NCI-H774 (cell line): Measurements from ENCODE around the gene PIGK.
"Not testable (repeated sequence)": the region's sequence is repeated elsewhere in the genome, so short reads cannot be mapped to it uniquely, and the experiment has no call there.

ENCODE experiments used
- DNase-seq: peaks from one replicate; lab custom pipeline; 2025; lab: John Stamatoyannopoulos, UW

PIGK gene

GRCh38 chr1:77193951-77194350 is 25.3 kb downstream of the PIGK start:
- no peak for DNase-seq

GRCh38 chr1:77188770-77189169 is 30.5 kb downstream of the PIGK start:
- DNase-seq = no peak

DNA sequence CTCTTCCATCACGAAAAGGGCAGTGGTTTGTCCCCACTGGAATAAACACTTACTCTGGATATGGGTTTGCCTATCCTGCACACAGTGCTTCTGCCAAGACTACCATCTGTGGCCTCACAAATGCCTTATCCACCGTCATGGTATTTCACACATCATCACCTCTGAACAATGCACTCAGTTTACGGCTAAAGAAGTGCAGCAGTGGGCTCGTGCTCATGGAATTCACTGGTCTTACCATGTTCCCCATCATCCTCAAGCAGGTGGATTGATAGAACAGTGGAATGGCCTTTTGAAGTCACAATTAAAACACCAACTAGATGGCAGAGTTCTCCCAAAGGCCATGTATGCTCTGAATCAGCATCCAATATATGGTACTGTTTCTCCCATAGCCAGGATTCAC is 32.3 kb downstream of the PIGK start:
- DNase-seq = not testable (repeated sequence)

DNA sequence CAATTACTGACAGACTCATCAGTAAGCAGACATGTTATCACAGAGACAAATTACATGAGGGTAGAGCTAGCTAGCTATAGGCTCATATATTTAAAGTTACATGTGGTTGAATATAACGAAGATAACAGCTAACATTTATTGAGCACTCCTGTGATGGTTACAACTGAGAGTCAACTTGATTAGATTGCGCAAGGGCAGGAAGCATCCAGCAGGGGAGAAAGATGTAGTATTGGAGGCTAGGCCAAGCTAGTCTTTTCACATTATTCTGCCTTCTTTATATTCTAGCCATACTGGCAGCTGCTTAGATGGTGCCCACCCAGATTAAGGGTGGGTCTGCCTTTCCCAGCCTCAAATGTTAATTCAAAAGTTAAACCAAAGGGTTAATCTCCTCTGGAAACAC is 37.1 kb downstream of the PIGK start:
- no peak for DNase-seq

DNA sequence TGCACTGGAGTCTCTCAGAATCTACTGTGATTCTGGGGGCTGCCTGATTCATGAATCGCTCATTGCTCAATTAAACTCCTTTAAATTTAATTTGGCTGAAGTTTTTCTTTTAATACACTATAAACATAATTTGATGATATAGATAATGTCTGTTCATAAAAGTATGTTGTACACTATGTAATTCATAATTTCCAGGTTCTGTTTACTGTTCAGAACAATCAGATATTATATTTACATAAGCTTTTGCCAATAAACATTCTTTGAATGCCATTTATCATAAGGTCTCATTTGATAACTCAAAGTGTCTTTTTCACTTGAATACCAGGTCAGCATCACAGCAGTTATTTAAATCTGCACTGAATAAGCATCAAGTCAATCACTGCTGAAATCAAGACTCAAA is 39.6 kb downstream of the PIGK start:
- no peak for DNase-seq

DNA sequence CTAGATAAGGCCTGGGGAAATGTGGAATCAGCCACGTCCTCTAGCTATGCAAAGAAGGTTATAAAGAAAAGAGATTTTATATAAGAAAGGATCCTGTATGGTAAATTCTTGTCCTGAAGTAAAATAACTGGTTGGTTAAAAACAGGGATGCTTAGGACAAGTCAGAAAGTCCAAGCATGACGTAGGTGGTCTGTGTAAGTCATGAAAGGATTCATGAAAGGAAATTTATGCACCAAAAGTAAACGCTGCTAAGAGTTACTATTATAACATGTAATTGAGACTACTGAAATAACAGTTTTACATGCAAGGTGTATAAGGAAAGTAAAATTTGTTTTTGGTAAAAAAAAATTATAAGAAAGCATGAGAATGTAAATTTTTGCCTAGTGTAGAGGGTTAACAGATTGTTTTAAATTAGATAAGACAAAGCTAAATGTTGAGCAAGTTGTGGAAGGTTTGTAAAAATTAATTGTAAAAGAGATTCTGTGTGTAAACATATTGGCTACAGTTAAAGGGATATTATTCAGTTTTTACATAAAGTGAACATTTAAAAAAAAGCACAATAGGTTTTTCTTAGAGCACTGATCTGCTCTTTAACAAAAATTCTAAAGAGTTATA is 43.9 kb downstream of the PIGK start:
- DNase-seq = no peak

GRCh38 chr1:77170687-77171086 is 48.5 kb downstream of the PIGK start:
- no peak for DNase-seq

DNA sequence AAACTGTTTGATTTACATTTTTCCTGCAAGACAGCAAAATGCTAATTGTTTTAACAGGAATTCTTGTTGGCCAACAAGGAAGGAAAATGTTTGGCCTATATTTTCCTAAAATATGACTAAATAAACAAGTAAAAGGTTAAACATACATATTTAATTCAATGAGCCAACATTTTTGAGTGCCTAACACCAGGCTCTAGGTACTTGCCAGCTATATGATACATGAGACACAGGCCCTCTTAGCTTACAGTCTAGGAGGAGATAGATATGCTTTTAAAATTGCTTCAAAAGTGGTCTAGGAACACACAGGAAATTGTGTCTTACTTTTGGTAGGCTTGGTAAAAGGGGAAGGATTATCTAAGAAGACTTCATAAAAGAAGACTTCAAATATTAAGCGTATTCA is 50.9 kb downstream of the PIGK start:
- no peak for DNase-seq

DNA sequence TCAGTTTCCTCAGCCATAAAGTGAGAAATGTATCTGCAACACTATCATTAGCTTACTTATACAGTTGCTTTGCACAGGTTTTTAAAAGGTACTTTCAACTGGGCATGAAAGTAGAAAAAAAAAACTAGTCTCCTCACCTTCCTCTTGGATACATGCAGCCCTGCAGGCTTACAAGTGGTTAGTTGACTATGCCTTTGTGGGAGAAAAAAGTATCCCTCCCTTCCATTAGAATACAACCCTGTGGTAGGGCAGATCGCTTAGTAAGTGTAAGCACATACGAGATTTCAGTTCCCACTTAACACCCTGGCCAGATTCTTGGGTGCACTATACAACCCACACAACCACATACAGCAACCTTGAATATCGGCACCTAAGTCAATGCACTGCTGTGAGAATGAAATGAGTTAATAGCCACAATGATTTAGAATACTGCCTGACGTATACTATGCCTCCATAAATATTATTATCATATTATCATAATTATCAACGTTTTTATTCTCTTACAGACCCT is 54.7 kb downstream of the PIGK start:
- no peak for DNase-seq

GRCh38 chr1:77159706-77160105 is 59.5 kb downstream of the PIGK start:
- DNase-seq = not testable (repeated sequence)

GRCh38 chr1:77156214-77156613 is 63.0 kb downstream of the PIGK start:
- no peak for DNase-seq

- no peak for DNase-seq
Measured at GRCh38 chr1:77146270-77146669, 73.0 kb downstream of the PIGK start.

DNA sequence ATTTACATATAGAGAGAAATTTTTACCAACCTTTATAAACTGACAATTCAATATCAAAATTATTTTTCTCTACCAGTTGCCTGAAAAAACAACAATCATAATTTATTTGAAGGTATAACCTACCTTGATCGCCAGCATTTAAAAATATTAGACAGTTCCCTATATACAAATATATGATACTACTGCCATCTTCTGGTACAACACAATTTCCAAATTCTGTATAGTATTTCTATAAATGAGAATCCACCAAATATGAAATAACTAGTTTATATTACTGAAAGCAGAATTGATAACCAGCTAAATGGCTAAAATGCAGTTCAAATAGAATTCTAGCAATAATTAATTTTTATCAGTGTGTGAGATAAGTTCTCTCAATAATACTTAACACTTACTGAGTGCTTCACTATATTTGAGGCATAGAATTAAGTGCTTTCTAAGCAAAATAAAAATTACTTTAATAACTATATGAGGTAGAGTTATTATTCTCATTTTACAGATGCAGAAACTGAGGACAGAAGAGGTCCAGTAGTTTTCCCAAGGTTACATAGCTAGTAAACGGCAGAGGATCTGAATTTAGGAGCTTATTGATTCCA is 75.6 kb downstream of the PIGK start:
- DNase-seq = no peak

GRCh38 chr1:77139389-77139788 is 79.8 kb downstream of the PIGK start:
- DNase-seq = no peak

DNA sequence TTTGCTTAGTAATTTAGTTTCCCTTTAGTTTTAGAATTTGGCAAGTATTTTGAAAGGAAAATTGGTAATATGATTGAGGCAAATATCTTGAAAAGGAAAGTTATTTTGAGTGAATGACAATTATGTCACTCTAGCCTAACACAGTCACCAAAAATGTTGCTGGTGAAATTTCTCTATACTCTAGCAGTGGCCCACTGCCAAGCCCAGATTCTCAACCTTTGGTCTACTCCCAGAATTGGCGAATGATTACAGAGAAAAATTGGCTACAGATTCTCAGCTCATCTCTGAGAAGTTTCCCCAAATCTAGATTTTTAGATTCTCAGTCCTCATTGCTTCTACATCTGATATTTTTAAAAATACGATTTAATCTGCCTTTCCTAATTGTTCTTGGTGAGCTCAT is 84.9 kb downstream of the PIGK start:
- no peak for DNase-seq

DNA sequence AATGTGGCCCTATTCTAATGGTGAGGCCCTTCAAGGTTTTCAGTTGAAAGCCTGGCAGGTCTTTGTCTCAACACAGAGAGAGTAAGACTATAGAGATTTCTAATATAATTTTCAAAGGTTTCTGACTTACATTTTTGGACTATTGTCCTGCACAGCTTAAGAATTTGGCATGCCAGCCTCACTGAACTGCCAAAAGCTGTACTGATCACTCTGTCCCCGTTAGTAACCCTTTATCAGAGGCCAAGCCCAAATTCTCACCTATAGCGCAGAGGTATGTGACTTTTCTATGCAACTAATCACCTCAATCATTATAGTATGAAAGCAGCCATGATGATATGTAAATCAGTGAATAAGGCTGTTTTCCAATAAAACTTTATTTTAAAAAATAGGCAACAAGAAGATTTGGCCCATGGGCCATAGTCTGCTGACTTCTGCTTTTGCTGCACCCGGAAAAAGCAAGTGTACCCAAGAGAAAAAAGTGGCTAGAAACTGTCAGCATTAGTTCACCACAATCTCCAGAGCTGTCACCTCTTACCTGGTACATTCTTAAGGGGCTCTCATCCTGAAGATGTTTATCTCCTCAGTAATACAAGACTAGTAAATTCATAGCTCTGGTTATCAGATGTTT is 85.4 kb downstream of the PIGK start:
- DNase-seq = no peak

DNA sequence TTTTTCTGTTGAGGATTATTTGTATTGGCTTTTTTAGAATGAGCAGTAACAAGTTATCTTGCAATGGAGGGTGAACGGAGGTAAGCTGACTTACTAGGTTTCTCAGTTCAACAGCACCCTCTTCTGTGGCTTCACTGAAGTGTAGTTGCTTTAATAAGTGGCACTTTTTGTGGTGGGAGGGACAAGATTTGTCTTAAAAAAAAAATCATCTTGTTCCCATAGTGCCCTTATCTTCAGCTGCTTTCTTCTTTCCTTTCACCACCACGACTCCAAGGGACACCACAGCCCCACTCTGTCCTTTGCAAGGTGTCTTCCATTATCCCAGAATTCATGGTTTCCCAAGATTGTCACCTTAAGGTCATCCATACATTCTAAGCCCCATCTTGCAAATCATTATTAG is 92.9 kb downstream of the PIGK start:
- DNase-seq = peak; percentile 60

DNA sequence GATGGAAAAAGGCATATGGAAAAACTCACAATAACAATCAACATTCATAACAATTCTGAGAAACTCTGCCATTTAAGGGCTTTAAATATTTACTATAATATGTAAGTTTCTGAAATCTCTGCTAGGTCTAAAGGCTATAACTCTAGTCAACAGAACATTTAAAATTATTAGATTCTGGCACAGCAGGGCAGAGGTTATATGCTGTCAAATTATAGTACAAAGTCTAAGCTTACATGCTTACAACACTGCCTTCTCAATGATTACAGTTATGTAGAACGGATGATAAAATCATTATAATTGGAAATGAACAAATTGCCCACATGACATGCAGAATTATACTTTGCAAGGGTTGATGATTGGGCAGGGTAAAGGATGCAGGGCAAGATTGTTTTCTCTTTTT is 97.7 kb downstream of the PIGK start:
- no peak for DNase-seq

GRCh38 chr1:77120950-77121349 is 98.3 kb downstream of the PIGK start:
- no peak for DNase-seq

DNA sequence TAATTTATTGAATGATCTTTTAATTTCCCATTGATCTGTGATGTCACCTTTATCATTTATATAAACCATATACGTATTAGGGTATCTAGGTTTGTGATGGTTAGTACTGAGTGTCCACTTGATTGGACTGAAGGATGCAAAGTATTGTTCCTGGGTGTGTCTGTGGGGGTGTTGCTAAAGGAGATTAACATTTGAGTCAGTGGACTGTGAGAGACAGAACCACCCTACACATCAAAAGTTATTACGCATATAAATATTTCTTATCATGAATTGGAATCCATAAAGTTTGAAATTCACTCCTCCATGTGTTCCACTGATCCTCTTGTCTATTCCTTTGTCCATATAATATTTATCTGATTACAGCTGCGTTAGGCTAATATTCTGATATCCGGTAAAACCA is 100.5 kb downstream of the PIGK start:
- no peak for DNase-seq

DNA sequence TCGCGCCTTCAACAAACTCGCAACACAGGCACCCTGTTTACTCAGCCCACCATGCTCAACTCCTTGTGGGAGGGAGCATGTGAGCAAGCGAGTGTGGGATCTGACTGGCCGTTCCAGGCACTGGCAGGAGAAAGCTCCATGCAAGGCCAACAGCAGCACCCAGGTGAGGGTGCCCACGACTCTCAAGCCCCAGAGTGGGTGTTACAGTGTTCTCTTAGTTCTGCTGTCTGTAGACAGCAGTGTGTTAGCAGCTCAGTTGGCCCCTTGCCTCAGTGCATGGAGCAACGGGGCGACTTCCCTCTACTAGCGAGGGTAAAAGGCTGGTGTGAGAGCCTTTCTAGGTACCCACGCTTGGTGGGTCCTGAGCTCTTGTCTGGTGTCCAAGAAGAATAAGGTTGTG is 114.6 kb downstream of the PIGK start:
- no peak for DNase-seq

DNA sequence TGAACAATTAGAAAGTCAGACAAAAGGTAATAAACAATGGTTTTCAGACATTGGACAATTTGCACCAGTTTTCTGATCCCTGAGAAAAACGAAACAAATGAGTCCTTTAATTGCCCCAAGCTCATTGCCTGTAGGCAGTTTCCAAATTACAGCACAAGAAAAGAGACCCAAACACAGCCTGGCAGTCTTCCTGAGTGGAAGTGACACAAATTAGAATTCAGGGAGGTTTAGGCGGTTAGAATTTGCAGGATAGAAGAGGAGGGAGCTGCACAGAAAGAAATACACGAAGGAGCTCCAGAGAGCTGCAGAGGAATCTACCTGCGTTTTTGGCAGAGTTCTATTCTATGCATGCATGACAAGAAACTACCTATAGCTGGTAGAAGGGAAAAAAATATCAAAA is 115.7 kb downstream of the PIGK start:
- DNase-seq = no peak

DNA sequence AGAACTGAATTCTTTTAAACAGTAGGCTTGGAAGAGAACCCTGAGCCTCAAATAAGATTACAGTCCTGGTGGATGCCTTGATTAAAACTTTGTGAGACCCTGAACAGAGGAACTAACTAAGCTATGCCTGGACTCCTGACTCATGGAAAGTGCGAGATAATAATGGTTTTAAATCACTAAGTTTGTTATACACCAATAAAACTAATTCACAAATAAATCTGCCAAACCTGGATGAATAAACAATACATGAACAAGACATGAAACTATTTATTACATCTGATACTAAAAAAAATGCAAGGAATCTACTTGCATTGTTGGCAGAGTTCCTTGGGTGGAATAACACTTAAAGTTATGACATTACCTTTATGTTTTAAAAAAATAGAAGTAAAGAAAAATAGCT is 118.4 kb downstream of the PIGK start:
- no peak for DNase-seq
